ENCODE measurements around the gene LCN6.
A peak's percentile ranks its signal among the peaks of the same experiment; 100 is the strongest.
"Not testable (repeated sequence)": the region's sequence is repeated elsewhere in the genome, so short reads cannot be mapped to it uniquely, and the experiment has no call there.

GRCh38 chr9:136766410-136767120, 18.2 kb upstream of the LCN6 start:
- TF ChIP-seq POLR2A (IDR thresholded peaks at IDR 0.05): not testable (repeated sequence)
- TF ChIP-seq, protein P1, sequence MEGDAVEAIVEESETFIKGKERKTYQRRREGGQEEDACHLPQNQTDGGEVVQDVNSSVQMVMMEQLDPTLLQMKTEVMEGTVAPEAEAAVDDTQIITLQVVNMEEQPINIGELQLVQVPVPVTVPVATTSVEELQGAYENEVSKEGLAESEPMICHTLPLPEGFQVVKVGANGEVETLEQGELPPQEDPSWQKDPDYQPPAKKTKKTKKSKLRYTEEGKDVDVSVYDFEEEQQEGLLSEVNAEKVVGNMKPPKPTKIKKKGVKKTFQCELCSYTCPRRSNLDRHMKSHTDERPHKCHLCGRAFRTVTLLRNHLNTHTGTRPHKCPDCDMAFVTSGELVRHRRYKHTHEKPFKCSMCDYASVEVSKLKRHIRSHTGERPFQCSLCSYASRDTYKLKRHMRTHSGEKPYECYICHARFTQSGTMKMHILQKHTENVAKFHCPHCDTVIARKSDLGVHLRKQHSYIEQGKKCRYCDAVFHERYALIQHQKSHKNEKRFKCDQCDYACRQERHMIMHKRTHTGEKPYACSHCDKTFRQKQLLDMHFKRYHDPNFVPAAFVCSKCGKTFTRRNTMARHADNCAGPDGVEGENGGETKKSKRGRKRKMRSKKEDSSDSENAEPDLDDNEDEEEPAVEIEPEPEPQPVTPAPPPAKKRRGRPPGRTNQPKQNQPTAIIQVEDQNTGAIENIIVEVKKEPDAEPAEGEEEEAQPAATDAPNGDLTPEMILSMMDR (IDR thresholded peaks at IDR 0.05): peak; percentile 17 to 45 (median 40)
